HK-2 (cell line): ENCODE data around the gene SEMA6D.
"Not testable (repeated sequence)": the region's sequence is repeated elsewhere in the genome, so short reads cannot be mapped to it uniquely, and the experiment has no call there.

Experiments
- DNase-seq: peaks from one replicate; pipeline ENCODE4 v3.0.0-alpha.2; 2018; ENCODE audit not compliant: unreplicated experiment

SEMA6D gene

DNA sequence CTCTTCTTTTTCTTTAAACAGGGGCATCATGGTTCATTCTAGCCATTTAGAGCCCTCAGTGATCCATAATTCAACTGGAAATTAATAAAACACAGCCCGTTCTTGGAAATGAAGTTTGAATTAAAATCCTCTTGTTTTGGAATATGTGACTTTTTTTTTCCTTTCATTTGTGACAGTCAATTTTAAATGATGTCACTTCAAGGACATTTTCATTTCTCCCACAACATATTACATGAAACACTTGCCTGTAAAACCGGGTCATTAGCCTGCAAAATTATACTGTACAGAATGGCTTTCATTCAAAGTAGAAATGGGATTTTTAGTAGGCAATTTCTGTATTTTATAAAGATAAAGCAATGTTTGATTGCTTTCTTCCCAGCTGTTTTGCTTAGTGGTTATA lies 789 bp upstream of the SEMA6D start:
- no peak for DNase-seq

DNA sequence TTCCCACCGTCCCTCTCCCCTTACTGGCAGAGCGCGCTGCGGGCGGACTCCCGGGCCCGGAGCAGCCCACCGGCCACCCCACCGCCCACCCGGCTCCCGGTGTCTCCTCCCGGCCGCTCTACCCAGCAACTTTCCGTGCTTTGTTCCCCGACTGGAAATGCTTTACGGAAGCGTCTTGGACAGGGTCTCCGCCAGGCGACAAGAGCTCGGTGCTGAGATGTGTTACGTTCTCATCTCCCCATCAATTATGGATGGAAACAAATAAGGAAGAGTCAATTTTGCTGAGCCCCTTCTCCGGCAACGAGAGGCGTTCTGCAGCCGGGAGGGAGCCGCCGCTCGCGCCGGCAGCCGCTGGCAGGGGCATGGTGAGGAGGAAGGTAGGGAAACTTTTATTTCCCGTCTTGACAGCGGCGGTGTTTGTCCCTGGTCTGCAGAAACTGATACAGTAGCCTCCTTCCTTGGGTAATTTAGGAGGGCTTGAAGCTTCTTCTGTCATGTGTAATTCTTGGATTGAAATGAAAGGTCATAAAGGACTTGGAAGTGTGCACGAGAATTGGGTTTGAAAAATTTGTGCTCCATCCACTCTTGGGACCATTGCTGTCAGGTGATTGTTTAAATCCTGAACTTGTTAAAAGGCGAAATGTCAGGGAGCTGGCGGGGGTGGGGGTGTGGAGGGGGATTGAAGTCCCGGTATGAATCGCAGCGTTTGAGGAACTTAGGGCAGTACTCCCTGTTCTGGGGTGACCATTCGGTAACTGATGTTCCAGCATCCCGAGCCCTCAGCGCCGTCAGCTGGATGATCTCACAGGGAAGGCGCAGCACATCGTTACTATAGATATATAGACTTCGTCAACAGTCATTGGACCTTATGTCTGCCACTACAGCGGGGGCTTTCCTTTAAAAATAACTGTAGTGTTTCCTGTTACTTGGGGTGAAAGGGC lies 1.5 kb downstream of the SEMA6D start:
- DNase-seq, result no peak

DNA sequence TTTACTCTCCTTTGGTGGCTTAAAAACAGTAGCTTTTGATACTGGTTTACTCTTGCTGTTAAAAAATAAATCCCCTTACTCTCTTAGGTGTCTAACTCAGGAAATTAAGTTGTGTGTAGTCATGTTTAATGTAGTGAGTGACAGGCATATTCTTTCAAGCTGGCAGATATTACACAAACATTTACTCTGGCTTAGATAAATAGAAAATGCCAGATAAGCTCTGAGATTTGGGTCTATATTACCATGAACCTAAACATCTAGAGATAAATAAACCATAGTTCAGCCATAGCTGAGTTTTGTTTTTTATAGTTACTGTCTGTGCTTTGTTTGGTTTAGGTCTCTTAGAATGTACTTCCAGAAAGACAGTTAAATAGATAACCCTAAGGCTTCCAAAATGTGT lies 2.4 kb downstream of the SEMA6D start:
- no peak for DNase-seq

DNA sequence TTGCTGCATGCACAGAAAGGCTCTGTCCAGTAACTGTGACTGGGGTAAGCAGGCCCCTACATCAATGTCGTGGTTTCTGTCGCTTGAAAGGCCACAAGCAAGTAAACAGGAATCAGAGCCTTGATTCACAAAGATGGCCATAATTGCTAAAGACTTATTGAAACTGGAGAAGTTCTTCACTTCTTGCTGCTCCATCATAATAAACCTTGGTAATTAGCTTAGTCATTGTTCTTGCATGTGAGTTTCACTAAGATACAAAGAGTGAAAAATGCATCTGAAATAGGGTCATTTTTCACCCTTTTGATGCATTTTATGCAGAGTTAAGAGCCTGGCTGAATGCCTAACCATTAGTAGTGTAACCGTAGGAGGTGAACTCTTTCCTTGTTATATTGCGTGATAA lies 3.2 kb downstream of the SEMA6D start:
- DNase-seq, result no peak

DNA sequence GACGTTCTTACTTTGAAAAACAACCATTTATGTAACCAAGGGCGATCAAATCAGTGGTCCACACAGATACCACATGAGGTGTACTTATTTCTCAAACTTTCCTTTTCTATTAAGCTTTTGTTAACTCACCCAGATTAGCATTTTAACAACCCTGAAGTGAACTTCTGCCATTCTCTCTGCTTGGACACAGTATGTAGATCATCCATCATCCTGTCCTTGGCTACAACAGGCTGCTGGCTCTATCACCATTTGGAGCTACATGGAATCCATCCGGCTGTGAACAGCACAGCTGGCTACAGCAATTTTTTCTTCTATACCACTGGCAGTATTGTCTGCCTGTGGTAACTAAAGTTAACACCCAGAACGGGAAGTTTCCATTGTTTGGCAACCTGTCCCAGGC lies 4.4 kb downstream of the SEMA6D start:
- no peak for DNase-seq

DNA sequence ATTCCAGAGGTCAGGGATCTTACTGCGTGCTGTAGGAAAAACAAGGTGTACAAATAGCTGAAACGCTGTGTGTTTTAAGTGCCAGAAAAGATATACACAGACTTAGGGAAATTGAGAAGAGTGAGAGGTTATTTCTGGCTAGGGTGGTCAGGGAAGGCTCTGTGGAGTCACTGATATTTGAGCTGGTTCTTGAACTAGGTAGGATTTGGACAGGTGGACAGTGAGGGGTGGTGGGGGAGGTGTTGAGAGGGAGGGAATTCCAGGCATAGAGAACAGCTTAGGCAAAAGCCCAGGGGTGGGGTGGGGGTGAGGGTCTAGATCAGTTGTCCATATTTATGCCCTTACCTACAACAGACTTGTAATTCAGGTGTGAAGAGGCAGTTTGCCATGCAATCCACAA lies 7.0 kb downstream of the SEMA6D start:
- no peak for DNase-seq

DNA sequence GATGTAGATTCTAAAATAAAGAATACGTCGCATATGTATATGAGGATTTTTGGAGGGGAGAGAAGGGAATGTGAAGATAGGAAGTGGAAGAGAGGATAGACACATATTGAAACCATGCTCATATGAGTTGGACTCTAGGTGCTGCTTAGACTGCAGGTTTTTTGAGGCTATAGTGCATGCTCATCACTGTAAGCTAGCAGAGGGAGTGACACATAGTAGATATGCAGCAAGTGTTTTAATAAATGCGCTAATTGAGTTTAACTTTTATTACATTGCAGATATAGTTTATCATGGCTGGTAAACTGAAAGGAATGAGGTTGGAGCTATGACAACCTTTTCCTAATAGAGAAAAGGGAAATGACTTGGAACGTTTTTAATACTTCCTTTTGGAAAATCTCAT lies 7.7 kb downstream of the SEMA6D start:
- DNase-seq, result no peak

DNA sequence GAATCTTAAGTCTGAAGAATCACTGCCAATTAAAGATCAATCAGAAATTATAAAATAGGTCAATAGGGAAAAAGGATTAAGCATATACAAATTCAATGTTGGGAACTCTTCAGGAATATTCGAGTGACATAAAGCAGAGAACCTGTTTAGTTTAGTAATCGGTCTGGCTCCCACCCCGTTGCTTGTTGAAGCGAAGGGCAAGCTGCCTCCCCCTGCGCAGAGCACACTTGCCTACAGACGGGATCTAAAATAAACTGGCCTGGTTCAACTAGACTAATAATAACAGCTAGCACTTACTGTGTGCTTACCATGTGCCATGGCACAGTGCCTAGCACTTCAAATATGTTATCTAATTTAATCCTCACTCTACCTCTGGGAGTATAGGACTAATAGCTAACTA lies 8.6 kb downstream of the SEMA6D start:
- DNase-seq, result no peak

DNA sequence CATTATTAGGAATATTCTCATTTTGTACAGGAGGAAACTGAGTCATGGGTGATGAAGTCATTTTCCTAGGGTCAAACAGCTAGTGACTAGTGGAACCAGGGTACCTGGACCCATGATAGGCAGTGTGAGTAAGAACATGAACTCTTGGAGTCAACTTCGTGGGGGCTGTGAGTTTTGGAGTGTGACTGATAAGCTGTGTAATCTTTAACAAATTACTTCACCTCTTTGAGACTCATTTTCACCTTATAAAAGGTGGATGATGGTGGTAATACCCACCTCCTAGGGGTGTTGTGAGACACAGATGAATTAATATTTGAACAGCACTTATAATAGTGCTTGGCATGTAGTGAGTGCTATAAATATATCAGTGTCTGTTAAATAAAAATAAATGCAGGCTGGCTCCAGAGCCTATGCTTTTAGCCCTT lies 9.1 kb downstream of the SEMA6D start:
- no peak for DNase-seq

DNA sequence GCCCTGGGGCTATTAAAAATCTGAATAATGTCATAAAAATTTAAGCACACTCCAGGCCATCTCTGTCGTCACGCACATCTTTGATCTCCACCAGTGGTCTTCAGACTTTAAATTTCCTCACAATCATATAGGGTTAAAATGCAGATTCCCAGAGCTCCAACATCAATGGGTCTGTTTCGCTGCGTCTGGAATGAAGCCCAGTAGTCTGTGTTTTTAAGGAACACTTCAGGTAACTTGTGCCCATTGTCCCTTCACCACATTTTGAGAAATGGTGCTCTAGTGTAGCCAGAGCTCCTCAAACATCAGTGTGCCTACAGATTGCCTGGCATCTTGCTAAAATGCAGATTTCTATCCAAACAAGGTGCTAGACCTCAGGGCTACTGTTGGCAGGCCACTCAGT lies 9.8 kb downstream of the SEMA6D start:
- DNase-seq, result no peak

DNA sequence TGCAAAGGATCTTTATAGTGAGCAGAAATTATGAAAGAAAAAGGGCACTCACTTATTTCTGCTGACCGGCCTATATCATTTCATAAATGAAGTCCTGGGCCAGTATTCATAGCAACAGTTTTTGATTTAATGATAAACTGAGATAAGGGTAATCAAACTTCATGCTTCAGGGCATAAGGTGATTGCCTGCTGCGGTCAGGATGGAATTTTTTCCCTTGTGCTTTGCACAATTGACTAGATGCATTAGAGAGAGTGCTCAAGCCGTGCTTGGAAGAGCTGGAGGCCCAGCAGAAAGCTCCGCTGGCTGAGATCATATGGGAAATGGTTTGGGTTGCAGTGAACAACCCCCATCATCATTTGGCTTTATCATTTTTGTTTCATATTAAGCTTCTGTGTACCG lies 10.4 kb downstream of the SEMA6D start:
- no peak for DNase-seq

DNA sequence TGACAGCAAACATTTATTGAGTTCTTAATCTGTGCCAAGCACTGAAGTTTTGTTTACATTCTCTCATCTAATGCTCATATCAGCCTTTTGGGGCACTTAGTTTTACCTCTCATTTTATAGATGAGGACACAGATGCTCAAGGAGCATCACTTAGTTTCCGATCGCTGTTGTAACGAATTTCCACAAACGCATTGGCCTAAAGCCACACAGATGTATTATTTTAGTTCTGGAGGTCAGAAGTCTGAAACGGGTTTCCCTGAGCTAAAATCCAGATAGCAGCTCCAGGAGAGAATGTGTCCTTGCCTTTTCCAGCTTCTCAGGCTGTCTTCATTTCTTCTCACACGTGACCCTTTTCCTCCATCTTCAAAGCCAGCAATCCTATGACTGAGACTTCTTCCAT lies 11.1 kb downstream of the SEMA6D start:
- DNase-seq, result no peak

DNA sequence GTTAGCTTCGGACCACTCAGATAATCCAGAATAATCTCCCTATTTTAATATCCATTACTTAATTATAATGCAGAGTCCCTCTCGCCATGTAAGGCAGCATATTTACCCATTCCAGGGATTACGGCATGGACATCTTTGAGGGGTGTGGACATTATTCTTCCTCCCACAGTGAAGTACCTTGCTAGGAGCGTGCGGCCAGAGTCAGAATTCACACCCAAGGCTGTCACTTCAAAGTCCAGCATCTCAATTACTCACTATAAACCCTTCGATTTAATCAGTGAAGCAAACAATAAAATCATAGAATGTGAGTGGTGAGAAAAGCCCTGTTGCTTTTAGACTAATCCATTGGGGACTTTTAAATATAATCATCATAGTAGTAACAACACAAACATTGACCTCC lies 11.6 kb downstream of the SEMA6D start:
- DNase-seq, result no peak

DNA sequence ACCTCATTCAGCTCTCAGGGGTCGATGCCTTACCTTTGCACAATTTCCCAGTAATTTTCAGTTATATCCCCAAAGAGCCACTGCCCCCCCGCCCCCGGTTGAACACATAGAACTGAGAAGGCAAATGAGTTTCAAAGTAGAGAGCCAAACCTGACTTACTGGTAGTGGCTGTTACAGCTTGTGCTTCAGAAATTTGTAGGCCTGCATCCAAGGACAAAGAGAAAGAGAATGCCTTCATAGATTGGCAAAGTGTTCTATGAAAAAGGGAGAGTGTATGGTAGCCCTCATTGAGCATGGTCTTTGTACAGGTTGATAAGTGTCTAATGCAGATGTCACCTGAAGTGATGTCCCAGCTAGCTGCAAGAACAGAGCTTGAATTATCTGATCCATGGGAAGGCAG lies 13.9 kb downstream of the SEMA6D start:
- DNase-seq, result no peak

DNA sequence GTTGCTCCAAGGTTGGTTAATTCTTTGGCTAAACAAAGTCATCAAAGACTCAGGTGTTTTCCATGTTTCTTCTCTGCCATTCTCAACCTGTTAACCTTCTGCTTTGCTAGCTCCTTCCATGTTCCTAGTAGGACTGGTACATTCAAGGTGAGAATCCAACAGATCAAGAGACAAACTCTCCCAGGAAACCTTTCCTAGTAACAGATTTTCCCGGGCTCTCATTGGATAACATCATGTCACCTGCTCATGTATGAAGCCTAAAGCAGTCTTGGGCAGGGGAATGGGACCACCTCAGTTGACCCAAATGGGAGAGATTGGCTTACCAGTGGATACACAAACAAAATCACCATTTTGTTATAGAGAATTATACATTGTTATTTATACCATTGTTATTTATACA lies 14.9 kb downstream of the SEMA6D start:
- DNase-seq, result no peak

DNA sequence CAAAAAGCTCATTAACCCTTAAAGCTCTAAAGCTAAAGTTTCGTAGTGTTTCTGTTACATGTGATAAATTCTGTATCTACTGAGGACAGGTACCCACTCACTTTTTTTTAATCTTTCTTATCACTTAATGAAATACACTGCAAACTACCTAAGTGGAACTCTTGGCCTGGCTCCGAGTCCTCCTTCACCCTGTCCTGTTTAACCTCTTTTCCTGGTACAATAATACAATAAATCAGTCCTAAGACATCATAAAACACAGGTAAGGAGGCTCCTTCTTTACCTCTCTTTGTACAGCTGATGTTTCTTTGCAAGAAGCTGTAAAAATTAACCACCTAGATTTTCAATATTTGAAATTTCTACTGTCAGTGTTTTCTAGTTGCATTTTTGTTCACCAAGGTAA lies 15.8 kb downstream of the SEMA6D start:
- no peak for DNase-seq

DNA sequence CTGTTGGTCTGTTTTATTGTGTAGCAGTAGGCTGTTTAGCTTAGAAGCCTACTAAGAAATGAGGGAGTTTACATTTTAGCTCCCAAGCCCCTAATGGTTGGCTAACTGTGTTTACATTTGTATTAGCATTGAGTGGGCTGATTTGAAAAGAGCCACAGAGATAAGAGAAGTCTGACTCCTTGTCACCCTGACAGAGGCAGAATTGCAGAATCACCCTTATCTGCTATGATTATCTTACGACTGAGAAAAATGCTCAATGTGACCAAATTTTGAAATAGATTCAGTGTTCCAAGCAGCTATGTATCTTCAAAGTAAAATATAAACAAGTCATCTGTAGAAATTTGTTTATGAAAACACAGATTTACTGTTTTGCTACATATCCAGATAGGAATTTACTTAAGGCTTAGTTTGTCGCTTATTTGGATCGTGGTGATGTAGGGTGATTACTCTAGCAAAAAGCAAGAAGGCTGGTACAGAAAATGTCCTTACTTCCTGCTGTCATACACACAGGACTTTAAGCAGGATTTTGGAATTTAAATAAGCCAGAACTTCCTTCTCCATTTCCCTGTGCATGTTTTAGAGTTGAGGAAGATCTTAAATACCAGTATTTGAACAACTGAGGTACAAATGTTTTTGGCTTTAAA lies 19.0 kb downstream of the SEMA6D start:
- DNase-seq, result no peak

DNA sequence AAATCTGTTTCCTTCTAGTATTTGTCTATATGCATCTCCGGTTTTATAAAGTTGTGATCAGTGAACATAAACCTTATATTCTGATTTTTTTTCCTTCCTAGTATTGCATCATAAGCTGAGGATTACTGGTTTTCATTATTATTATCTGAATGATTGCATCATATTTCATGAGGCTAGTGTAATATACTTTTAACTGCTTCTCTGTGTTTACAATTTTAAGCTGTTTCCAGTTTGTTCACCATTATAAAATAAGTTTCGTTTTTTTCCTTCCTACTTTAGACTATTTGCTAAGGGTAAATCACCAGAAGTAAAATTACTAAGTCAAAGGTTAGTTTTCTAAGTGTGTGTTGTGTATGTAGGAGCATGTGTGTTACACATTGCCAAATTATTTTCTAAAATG lies 20.2 kb downstream of the SEMA6D start:
- DNase-seq, result no peak

DNA sequence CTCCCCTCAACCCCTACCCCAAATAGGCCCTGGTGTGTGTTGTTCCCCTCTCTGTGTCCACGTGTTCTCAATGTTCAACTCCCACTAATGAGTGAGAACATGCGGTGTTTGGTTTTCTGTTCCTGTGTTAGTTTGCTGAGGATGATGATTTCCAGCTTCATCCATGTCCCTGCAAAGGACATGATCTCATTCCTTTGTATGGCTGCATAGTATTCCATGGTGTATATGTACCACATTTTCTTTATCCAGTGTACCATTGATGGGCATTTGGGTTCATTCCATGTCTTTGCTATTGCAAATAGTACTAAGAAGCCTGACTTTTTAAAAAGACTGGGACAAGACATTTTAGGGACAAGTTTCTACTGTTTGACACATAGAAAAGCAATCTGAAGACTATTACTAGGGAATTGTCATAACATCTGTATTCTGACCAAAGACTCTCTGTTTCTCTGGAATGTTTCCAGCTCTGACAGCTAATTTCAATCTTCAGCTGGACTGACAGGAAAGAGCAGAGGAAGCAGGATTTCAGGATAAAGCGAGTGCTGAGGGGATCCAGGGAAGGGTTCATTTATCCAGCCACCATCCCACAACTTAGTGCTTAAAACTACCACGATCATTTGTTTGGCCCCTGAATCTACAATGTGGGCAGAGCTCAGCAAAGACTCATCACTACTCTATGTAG lies 21.0 kb downstream of the SEMA6D start:
- not testable (repeated sequence) for DNase-seq

DNA sequence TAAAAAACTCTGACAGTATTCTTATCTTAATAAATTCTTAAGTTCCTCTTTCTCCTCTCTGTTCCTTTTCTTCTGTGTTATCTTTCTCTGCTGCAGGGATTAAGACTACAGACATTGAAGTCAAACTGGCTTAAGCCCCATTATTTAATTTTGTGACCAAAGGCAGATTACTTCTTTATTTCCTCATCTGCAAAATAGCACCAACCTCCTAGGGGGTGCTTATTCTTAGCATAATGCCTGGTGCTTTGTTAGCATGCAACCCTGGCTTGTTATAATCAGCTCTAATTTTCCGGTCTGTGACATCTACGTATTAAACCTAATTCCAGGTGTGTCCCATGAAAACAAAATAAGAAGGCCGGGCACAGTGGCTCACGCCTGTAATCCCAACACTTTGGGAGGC lies 23.8 kb downstream of the SEMA6D start:
- no peak for DNase-seq

DNA sequence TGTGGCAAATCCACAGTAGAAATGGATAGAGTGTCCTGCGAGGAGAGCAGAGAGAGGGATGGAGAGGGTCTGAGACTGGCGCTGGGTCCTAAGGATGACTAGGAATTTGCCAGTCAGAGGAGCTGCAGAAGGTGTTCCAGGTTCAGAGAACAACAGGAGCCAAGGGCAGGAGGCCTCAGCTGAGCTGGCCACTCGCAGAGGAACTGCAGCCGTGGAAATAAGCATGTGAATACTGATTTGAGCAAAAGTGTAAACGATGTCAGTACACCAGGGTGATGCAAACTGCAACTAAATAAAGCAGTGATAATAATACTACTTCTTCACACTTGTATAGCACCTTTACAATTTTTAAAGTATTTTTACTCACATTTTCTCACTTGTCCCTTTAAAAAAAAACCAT lies 24.6 kb downstream of the SEMA6D start:
- DNase-seq, result no peak

DNA sequence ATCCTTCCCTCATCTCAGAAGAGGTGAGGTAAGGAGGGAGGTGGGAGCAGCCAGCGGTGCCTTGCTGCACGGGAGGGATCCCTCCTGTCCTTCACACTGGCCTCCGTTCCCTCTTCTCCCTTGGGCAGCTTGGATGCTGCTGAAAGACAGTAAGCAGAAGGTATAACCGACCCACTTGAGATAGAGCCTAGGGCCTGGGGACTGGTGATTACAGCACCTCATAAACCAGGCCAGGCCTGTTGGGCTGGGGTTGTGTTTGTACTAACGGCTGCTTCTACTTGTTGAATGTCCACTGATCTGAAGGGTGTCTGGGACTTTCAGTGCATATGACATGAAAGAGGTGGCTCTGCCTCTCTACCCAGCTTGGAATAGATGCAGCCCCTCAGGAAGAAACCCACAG lies 25.0 kb downstream of the SEMA6D start:
- no peak for DNase-seq

DNA sequence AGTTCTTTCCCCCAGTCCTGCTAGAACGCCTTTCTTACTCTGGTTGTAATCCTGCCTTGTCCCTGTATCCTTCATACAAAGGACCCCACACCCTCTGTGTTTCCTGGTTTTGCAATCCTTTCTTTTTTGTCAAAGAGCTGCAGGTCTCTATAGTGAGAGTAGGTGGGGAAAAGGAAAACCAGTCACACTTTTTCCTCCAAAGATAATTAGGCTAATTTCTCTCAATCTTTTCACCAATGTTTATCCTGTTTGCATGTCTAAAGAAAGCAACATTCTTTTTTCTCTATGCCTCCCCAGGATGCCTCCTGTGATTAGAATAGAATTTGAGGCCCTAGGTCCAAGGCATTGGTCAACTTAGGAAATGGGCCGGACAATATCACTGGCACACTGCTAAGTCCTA lies 25.4 kb downstream of the SEMA6D start:
- no peak for DNase-seq
